ENCODE results near the gene ZNF346.

DNA sequence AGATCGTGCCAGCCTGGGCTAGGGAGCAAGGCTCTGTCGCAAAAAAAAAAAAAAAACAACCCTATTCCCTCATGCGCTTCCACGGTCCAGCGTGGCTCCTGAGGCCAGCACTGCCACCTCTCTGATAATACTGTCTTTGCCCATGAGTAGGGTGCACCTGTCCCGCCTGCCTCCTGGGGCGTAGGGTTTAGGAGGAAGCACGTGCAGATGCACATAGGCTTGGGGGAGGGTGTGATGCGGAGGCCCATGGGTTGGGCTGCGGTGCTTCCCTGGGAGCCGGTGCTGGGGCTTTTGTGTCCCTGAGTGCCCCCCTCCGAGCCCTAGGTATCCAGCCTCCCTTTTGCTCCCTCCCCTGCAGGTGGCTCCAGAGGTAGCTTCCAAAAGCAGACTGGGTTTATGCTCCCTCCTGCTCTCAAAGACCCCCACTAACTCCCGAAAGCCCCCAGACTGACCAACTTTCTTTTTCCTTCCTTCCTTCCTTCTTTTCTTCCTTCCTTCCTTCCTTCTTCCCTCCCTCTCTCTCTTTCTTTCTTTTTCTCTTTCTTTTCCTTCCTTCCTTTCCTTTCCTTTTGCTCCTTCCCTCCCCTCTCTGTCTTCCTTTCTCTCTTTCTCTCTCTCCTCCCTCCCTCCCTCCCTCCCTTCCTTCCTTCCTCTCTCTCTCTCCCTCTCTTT is 77.1 kb downstream of the ZNF346 start:
- TF ChIP-seq, protein P1, sequence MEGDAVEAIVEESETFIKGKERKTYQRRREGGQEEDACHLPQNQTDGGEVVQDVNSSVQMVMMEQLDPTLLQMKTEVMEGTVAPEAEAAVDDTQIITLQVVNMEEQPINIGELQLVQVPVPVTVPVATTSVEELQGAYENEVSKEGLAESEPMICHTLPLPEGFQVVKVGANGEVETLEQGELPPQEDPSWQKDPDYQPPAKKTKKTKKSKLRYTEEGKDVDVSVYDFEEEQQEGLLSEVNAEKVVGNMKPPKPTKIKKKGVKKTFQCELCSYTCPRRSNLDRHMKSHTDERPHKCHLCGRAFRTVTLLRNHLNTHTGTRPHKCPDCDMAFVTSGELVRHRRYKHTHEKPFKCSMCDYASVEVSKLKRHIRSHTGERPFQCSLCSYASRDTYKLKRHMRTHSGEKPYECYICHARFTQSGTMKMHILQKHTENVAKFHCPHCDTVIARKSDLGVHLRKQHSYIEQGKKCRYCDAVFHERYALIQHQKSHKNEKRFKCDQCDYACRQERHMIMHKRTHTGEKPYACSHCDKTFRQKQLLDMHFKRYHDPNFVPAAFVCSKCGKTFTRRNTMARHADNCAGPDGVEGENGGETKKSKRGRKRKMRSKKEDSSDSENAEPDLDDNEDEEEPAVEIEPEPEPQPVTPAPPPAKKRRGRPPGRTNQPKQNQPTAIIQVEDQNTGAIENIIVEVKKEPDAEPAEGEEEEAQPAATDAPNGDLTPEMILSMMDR (conservative IDR thresholded peaks at IDR 0.05; ENCODE audit: low read depth, low read length): no peak
- TF ChIP-seq EZH2 (IDR thresholded peaks at IDR 0.05; ENCODE audit: borderline replicate concordance, low read depth, low read length, poor library complexity, severe bottlenecking): no peak

Data from A673 (cell line).